GM18861 (cell line): ENCODE results near the gene PROX1.

Experiments
- ATAC-seq: cut with Tn5 transposase; IDR thresholded peaks from one replicate; pipeline ENCODE4 v1.9.1; 2021; ENCODE audit not compliant: unreplicated experiment

The PROX1 gene, protein sequence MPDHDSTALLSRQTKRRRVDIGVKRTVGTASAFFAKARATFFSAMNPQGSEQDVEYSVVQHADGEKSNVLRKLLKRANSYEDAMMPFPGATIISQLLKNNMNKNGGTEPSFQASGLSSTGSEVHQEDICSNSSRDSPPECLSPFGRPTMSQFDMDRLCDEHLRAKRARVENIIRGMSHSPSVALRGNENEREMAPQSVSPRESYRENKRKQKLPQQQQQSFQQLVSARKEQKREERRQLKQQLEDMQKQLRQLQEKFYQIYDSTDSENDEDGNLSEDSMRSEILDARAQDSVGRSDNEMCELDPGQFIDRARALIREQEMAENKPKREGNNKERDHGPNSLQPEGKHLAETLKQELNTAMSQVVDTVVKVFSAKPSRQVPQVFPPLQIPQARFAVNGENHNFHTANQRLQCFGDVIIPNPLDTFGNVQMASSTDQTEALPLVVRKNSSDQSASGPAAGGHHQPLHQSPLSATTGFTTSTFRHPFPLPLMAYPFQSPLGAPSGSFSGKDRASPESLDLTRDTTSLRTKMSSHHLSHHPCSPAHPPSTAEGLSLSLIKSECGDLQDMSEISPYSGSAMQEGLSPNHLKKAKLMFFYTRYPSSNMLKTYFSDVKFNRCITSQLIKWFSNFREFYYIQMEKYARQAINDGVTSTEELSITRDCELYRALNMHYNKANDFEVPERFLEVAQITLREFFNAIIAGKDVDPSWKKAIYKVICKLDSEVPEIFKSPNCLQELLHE

GRCh38 chr1:213987927-213988506 is at the start of gene PROX1:
TSS of gene PROX1 (plus strand) at chr1:213987973. CDS start at chr1:213996536, 8,563 bp downstream.
- ATAC-seq, result no peak

DNA sequence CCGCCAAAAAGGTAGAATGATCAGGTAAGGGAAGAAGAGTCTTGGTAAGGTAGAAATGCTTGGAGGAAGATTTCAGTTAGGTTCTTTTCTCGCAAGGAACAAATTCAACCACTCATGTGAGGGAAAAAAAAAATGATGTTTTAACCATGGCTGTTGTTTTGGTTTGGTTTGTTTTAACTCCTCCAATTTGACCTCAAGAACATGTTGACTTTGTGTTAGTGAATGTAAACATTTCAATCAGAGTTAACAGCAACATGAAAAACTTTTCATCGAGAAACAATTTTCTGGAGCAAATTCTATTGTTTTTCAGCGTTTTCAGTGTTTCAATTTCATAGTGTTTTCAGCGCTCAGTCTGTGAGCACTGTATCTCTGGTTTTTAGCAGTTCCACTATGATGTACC is 49.0 kb upstream of the PROX1 start:
- no peak for ATAC-seq

- no peak for ATAC-seq
Observed at GRCh38 chr1:213939888-213940287, 47.9 kb upstream of the PROX1 start.

DNA sequence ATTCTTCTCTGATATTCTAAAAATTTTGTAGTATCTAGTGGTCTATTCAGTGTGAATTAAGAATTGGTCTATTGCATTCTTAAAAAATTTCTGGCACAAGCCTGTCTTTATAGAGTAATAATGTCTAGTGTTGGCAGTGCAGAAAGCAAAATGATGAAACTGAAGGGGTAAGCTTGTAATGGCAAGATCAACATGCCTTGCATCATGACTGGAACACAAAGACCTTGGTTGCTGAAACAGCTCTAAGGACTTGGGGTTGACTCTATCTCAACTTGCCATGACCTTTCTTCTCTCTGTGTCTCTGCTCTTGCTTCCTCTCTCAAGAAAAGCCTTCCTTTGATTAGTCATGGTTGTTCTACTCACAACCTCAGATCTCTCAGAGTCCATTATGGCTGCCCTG is 46.8 kb upstream of the PROX1 start:
- ATAC-seq, result no peak

- no peak for ATAC-seq
Observed at GRCh38 chr1:213942061-213942460, 45.7 kb upstream of the PROX1 start.

DNA sequence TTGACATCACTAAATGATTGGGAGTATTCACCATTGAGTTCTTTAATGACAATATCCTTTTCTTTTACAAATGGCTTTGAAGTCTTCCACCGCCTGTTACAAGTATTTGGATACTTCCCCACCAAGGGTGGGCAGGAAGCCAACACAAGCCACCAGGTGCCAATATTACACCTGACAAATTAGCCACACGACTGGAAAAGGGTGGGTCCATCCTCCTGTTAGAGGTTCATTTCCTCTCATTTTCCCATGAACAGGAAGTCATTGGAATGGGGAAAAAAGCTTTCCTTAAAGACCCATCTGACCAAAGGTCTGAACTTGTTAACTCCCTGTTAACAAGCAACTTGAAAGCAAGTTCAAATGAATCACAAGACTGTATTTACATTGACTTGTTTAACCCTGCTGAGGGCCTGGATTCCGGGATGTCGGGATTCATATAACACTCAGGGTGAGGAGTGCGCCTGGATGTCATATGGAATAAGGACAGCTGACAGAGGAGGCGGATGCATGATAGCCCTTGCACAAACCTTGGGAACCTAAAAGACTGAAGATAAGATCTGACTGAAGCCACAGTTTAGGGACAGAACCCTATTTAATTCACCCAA is 40.5 kb upstream of the PROX1 start:
- ATAC-seq, result no peak

DNA sequence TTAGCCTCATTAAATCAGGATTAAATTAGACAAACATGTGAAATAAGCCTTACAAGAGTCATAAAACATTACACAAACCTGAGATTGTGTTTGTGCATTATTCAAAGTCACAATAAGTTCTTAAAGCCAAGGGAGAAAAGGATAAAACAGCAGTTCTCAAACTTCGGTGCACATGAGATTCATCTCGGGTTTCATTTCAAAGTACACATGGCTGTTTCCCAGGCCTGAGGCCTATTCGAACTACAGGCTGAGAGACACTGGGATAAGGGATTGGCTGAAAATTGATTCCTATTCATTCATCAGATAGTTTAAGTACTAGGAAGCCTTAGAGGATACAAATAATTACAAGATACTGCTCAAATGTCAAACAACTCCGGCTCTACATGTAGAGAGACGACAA is 35.9 kb upstream of the PROX1 start:
- no peak for ATAC-seq

- no peak for ATAC-seq
Observed at GRCh38 chr1:213953806-213954205, 34.0 kb upstream of the PROX1 start.

- ATAC-seq, result no peak
Observed at GRCh38 chr1:213956295-213956770, 31.4 kb upstream of the PROX1 start.

- no peak for ATAC-seq
Observed at GRCh38 chr1:213958346-213958745, 29.4 kb upstream of the PROX1 start.

- ATAC-seq, result no peak
Observed at GRCh38 chr1:213960963-213961362, 26.8 kb upstream of the PROX1 start.

GRCh38 chr1:213962508-213962907 is 25.3 kb upstream of the PROX1 start:
- ATAC-seq, result no peak

DNA sequence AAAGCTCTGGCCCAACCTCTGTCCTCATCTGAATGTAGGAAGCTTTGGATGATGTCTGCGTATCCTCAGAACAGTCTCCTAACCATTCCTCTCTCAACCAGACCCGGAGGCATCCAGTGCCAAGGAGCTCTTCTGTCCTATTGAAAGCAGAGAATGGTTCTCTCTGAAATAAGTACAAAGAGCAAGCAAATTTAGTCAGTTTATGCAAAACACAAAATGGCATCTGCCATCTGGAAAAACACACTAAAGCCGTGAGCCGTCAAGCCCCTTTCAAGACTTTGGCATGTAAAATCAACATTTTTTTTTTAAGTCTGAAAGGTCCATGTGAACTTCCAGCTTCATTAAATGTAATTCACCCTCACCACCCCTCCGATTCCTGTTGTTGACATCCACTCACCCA is 21.7 kb upstream of the PROX1 start:
- ATAC-seq, result no peak

DNA sequence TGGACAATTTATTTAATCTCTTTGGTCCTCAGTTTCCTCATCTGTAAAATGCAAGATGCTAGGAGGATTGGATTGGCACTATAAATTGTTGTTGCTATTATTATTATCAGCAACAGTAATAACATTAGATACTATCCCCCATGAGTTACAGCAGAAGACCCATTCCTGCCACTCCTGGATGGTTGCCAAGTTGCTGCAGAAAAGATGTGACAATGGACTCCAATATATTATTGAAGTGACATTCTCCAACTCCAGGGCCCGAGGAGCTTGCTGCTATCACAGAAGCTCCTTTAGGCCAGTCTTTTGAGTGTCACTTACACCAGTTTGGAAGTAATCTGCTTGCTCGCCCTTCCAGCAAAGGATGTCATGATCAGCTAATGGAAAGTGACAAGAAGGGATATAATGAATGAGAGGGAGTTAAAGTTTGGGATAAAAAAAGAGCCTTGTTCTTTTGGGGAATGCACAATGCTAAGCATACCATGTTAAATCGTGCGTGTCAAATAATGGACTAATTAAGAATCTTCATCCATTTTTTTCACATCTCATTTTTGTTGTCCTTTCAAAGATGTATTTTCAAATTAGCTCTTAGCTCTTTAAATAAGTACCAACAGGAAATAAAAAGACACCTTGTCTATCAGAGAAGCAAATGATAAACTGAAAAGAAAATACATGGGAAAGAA is 19.5 kb upstream of the PROX1 start:
- ATAC-seq, result no peak

- ATAC-seq, result no peak
Observed at GRCh38 chr1:213969958-213970555, 17.7 kb upstream of the PROX1 start.

DNA sequence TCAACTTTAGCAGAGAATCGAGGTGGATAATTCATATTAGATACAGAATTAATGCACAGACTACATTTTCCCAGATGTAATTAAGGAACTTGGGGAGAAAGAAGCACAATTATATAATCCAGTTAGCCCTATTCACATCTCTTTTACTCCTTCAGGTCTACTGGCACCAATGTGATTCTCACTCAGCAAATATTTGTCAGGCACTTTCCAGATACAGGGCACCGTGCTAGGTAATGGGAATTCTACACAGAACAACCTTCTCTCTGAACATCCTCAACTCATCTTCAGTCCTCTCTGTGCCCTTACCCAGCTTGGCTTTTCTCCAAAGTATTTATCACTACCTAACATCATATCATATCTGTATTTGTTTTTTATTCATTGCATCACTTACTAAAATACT is 15.6 kb upstream of the PROX1 start:
- no peak for ATAC-seq

- ATAC-seq, result no peak
Observed at GRCh38 chr1:213973129-213973528, 14.6 kb upstream of the PROX1 start.

- no peak for ATAC-seq
Observed at GRCh38 chr1:213976665-213977485, 10.9 kb upstream of the PROX1 start.

DNA sequence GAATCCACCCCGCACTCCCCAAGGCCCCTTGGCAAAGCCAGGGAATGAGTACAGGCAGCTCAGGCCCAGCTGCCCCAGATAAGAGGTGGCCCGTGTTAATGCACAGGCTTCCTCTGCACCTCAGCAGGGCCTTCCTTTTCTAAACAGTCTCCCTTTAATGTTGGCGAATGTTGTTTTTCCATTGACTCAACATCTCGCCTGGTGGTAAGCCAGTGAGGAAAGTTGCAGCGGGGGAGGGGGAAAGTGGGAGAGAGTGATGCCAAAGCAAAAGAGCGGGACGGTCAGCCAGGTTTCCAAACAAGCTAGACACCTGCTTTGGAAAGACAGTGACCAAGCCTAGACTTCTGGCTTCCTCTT is 10.3 kb upstream of the PROX1 start:
- ATAC-seq, result no peak

- ATAC-seq, result no peak
Observed at GRCh38 chr1:213977909-213978308, 9.9 kb upstream of the PROX1 start.
